HG03442 (cell line): ENCODE results near the gene PLSCR4.
"Not testable (repeated sequence)": the region's sequence is repeated elsewhere in the genome, so short reads cannot be mapped to it uniquely, and the experiment has no call there.

Experiments
- ATAC-seq: cut with Tn5 transposase; IDR thresholded peaks from one replicate; pipeline ENCODE4 v1.9.1; 2021; ENCODE audit warnings: mild to moderate bottlenecking, moderate library complexity; ENCODE audit not compliant: unreplicated experiment

PLSCR4 gene

GRCh38 chr3:146249921-146250320 is 984 bp downstream of the PLSCR4 start:
- ATAC-seq = no peak

GRCh38 chr3:146247911-146248310 is 3.0 kb downstream of the PLSCR4 start:
- ATAC-seq = no peak

- ATAC-seq = no peak
Observed at GRCh38 chr3:146246526-146246925, 4.4 kb downstream of the PLSCR4 start.

GRCh38 chr3:146243559-146243958 is 7.3 kb downstream of the PLSCR4 start:
- no peak for ATAC-seq

GRCh38 chr3:146241523-146242240 is 9.2 kb downstream of the PLSCR4 start:
- ATAC-seq = no peak

- no peak for ATAC-seq
Observed at GRCh38 chr3:146233487-146233886, 17.4 kb downstream of the PLSCR4 start.

GRCh38 chr3:146227486-146227885 is 23.4 kb downstream of the PLSCR4 start:
- no peak for ATAC-seq

- no peak for ATAC-seq
Observed at GRCh38 chr3:146226881-146227280, 24.0 kb downstream of the PLSCR4 start.

GRCh38 chr3:146225458-146225857 is 25.4 kb downstream of the PLSCR4 start:
- ATAC-seq = not testable (repeated sequence)

GRCh38 chr3:146223401-146224373 is 27.2 kb downstream of the PLSCR4 start:
- ATAC-seq = no peak

- no peak for ATAC-seq
Observed at GRCh38 chr3:146222204-146223046, 28.5 kb downstream of the PLSCR4 start.

- no peak for ATAC-seq
Observed at GRCh38 chr3:146221276-146221675, 29.6 kb downstream of the PLSCR4 start.

GRCh38 chr3:146218880-146219866 is 31.7 kb downstream of the PLSCR4 start:
- ATAC-seq = no peak

- no peak for ATAC-seq
Observed at GRCh38 chr3:146217324-146217723, 33.6 kb downstream of the PLSCR4 start.

GRCh38 chr3:146214493-146214892 is 36.4 kb downstream of the PLSCR4 start:
- no peak for ATAC-seq

GRCh38 chr3:146209371-146209770 is 41.5 kb downstream of the PLSCR4 start:
- no peak for ATAC-seq

GRCh38 chr3:146203776-146204175 is 47.1 kb downstream of the PLSCR4 start:
- ATAC-seq = no peak

GRCh38 chr3:146200461-146201220 is 50.3 kb downstream of the PLSCR4 start:
- no peak for ATAC-seq

- no peak for ATAC-seq
Observed at GRCh38 chr3:146199762-146200161, 51.1 kb downstream of the PLSCR4 start.
